Natural killer cell treated with Interleukin-12 subunit alpha and Interleukin-12 subunit beta and Interleukin-15 and Interleukin-18, amount 100 ng/mL, for 72 hours (primary cell): ENCODE results near the gene PPP2R2C. TPM values are rescaled to one million over a fixed set of nuclear protein-coding genes. Genes with fewer than 3 reads are reported as not detected.

Experiments used
- ATAC-seq, 2 donors: fragments of 150-1000 bp; cut with Tn5 transposase in 1 of 2; sonication (Bioruptor Pico), chemical (Tn5 transposase) in 1 of 2; 2 replicates each; pipeline ENCODE4 v1.10.0; 2021
- DNase-seq: peaks from one replicate; pipeline ENCODE4 v3.0.0; 2022; ENCODE audit warnings: low spot score
- H3K27ac Mint-ChIP-seq, 2 donors: 1 replicate in 1 of 2; 2 replicates in 1 of 2; pipeline ENCODE4 v1.8.0; 2022; ENCODE audit warnings: mixed read lengths in 2 of 2, mild to moderate bottlenecking in 1 of 2, moderate library complexity in 1 of 2
- H3K27me3 Mint-ChIP-seq, 2 donors: 1 replicate in 1 of 2; 2 replicates in 1 of 2; pipeline ENCODE4 v1.8.0; 2022; ENCODE audit warnings: mixed read lengths in 2 of 2
- H3K36me3 Mint-ChIP-seq: one replicate; pipeline ENCODE4 v1.8.0; 2022; ENCODE audit warnings: mixed read lengths
- H3K4me1 Mint-ChIP-seq, 2 donors: 1 replicate in 1 of 2; 2 replicates in 1 of 2; pipeline ENCODE4 v1.8.0; 2022; ENCODE audit warnings: low read depth in 2 of 2, mixed read lengths in 2 of 2, mild to moderate bottlenecking in 1 of 2
- H3K4me3 Mint-ChIP-seq: one replicate; pipeline ENCODE4 v1.8.0; 2022; ENCODE audit warnings: mixed read lengths
- H3K9me3 Mint-ChIP-seq: 2 replicates; pipeline ENCODE4 v1.8.0; 2022; ENCODE audit warnings: mixed read lengths
- total RNA-seq, 2 donors: library from RNA; stranded (reverse); gene quantifications; one replicate each; pipeline ENCODE4 v1.2.3, GENCODE V29; 2022

The PPP2R2C gene
- total RNA-seq, 2 donors from 2014 or later, result not detected

- no peak for ATAC-seq
- DNase-seq, result no peak
- peaks cover 23 to 24% of the 10 kb centered on the region in 2 donors for H3K27me3 Mint-ChIP-seq
- H3K4me1 Mint-ChIP-seq, result peaks cover 5 to 8% of the 10 kb centered on the region in 2 donors
- H3K4me3 Mint-ChIP-seq, result no peak overlapping the region
- no peaks in the 10 kb centered on the region for H3K9me3 Mint-ChIP-seq
- no peaks in the 10 kb centered on the region for H3K36me3 Mint-ChIP-seq
- H3K27ac Mint-ChIP-seq, result no peak overlapping the region
Observed at GRCh38 chr4:6326312-6327060, 145.9 kb downstream of the PPP2R2C start.

- Mint-ChIP-seq H3K4me1 (peaks cover 7 to 13% of the 10 kb centered on the region in 2 donors), H3K36me3 (no peaks in the 10 kb centered on the region), H3K27ac (no peak overlapping the region), H3K4me3 (no peak overlapping the region), H3K27me3 (peaks cover 22 to 23% of the 10 kb centered on the region in 2 donors), H3K9me3 (no peaks in the 10 kb centered on the region)
- ATAC-seq (no peak), DNase-seq (no peak)
Observed at GRCh38 chr4:6325788-6326290, 146.6 kb downstream of the PPP2R2C start.

GRCh38 chr4:6324999-6325787 lies 147.2 kb downstream of the PPP2R2C start:
- no peak overlapping the region for H3K27ac Mint-ChIP-seq
- H3K36me3 Mint-ChIP-seq, result no peaks in the 10 kb centered on the region
- ATAC-seq, result no peak
- no peak overlapping the region for H3K4me3 Mint-ChIP-seq
- DNase-seq, result peak; percentile 55
- H3K4me1 Mint-ChIP-seq, result peaks cover 12 to 20% of the 10 kb centered on the region in 2 donors
- no peaks in the 10 kb centered on the region for H3K9me3 Mint-ChIP-seq
- H3K27me3 Mint-ChIP-seq, result peaks cover 22 to 23% of the 10 kb centered on the region in 2 donors

- Mint-ChIP-seq H3K27ac (no peak overlapping the region), H3K36me3 (no peaks in the 10 kb centered on the region), H3K4me1 (peaks cover 15 to 22% of the 10 kb centered on the region in 2 donors), H3K27me3 (peaks cover 22 to 23% of the 10 kb centered on the region in 2 donors), H3K9me3 (no peaks in the 10 kb centered on the region), H3K4me3 (no peak overlapping the region)
- DNase-seq (no peak), ATAC-seq (no peak)
Observed at GRCh38 chr4:6324461-6324998, 147.9 kb downstream of the PPP2R2C start.

GRCh38 chr4:6322761-6323566 lies 149.4 kb downstream of the PPP2R2C start:
- Mint-ChIP-seq H3K27ac (no peak overlapping the region), H3K36me3 (no peaks in the 10 kb centered on the region), H3K27me3 (peaks cover 16 to 22% of the 10 kb centered on the region in 2 donors), H3K9me3 (no peaks in the 10 kb centered on the region), H3K4me3 (no peak overlapping the region), H3K4me1 (peaks cover 15 to 22% of the 10 kb centered on the region in 2 donors)
- no peak for DNase-seq
- ATAC-seq, result no peak

GRCh38 chr4:6322067-6322760 lies 150.2 kb downstream of the PPP2R2C start:
- H3K27ac Mint-ChIP-seq, result no peak overlapping the region
- H3K9me3 Mint-ChIP-seq, result no peaks in the 10 kb centered on the region
- no peak for DNase-seq
- no peak for ATAC-seq
- no peaks in the 10 kb centered on the region for H3K36me3 Mint-ChIP-seq
- peaks cover 15 to 22% of the 10 kb centered on the region in 2 donors for H3K4me1 Mint-ChIP-seq
- H3K27me3 Mint-ChIP-seq, result peaks cover 21 to 23% of the 10 kb centered on the region in 2 donors
- H3K4me3 Mint-ChIP-seq, result no peak overlapping the region

GRCh38 chr4:6321361-6321760 lies 151.1 kb downstream of the PPP2R2C start:
- Mint-ChIP-seq H3K4me3 (no peak overlapping the region), H3K9me3 (no peaks in the 10 kb centered on the region), H3K4me1 (peaks cover 15 to 22% of the 10 kb centered on the region in 2 donors), H3K27ac (no peak overlapping the region), H3K36me3 (no peaks in the 10 kb centered on the region), H3K27me3 (peaks cover 26 to 28% of the 10 kb centered on the region in 2 donors)
- DNase-seq (no peak), ATAC-seq (no peak)

- Mint-ChIP-seq H3K9me3 (no peaks in the 10 kb centered on the region), H3K36me3 (no peaks in the 10 kb centered on the region), H3K4me3 (peak overlapping the region; percentile 49), H3K27me3 (peaks cover 23 to 26% of the 10 kb centered on the region in 2 donors), H3K4me1 (peaks cover 15 to 22% of the 10 kb centered on the region in 2 donors), H3K27ac (no peak overlapping the region)
- peak; percentile 82 to 88 for ATAC-seq
- peak; percentile 58 for DNase-seq
Observed at GRCh38 chr4:6320663-6321062, 151.8 kb downstream of the PPP2R2C start.

- DNase-seq (peak; percentile 60), ATAC-seq (peak in 1 of 2 donors; percentile 31)
- Mint-ChIP-seq H3K36me3 (no peaks in the 10 kb centered on the region), H3K27me3 (peaks cover 23 to 32% of the 10 kb centered on the region in 2 donors), H3K4me1 (peaks cover 14 to 22% of the 10 kb centered on the region in 2 donors), H3K27ac (no peak overlapping the region), H3K9me3 (no peaks in the 10 kb centered on the region), H3K4me3 (peak overlapping the region; percentile 49)
Observed at GRCh38 chr4:6319530-6320150, 152.8 kb downstream of the PPP2R2C start.

- peaks cover 25 to 37% of the 10 kb centered on the region in 2 donors for H3K27me3 Mint-ChIP-seq
Observed at GRCh38 chr4:6318206-6318605, 154.2 kb downstream of the PPP2R2C start.

GRCh38 chr4:6316461-6317003 lies 155.9 kb downstream of the PPP2R2C start:
- Mint-ChIP-seq H3K36me3 (no peaks in the 10 kb centered on the region), H3K27me3 (peaks cover 33 to 52% of the 10 kb centered on the region in 2 donors), H3K4me1 (peaks cover 10 to 15% of the 10 kb centered on the region in 2 donors), H3K9me3 (no peaks in the 10 kb centered on the region), H3K4me3 (no peak overlapping the region), H3K27ac (no peak overlapping the region)
- DNase-seq (no peak), ATAC-seq (no peak)

More at GRCh38 chr4:6318206-6318605, 154.2 kb downstream of the PPP2R2C start:
- ATAC-seq (no peak), DNase-seq (no peak)
- Mint-ChIP-seq H3K9me3 (no peaks in the 10 kb centered on the region), H3K4me1 (peaks cover 12 to 22% of the 10 kb centered on the region in 2 donors), H3K4me3 (no peak overlapping the region), H3K27ac (no peak overlapping the region), H3K36me3 (no peaks in the 10 kb centered on the region)

GRCh38 chr4:6313216-6313615 lies 159.2 kb downstream of the PPP2R2C start:
- Mint-ChIP-seq H3K9me3 (peaks cover 3% of the 10 kb centered on the region), H3K27me3 (peaks cover 47 to 79% of the 10 kb centered on the region in 2 donors), H3K4me3 (no peak overlapping the region), H3K27ac (no peak overlapping the region), H3K36me3 (peaks cover 4% of the 10 kb centered on the region), H3K4me1 (peaks cover 5% of the 10 kb centered on the region in 2 donors)
- DNase-seq (no peak), ATAC-seq (no peak)
